ENCODE results near the gene TRIL. TPM values are rescaled to one million over a fixed set of nuclear protein-coding genes. Genes with fewer than 3 reads are reported as not detected.

TRIL gene
- total and polyA plus RNA-seq, 11 donors: 0.53 to 7.0 (median 3.2) TPM

DNA sequence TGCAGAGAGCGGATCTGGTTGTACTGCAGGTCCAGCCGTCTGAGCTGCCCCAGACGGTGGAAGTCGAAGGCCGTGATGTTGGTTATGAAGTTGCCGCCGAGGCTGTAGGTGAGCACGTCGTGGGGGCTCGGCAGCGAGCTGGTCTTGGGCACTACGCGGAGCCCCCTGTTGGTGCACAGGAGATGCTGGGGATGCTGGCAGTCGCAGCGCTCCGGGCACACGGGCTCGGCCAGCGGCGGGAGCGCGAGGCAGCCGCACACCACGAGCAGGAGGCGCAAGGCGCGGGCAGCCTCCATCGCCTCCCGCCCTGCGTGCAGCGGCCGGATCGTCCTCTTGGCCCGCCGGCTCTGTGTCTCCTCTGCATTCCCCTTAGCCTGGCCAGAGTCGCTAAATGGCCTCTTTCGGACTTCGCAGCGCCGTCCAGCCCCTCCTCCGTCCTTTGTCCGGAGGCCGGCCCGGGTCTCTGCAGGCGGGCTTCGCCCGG is 337 bp downstream of the TRIL start:
- H3K9me3 ChIP-seq: no peaks in the 10 kb centered on the region
- peaks cover 0 to 48% (median 0%) of the 10 kb centered on the region in 9 donors for H3K27me3 ChIP-seq
- no peak for TF ChIP-seq POLR2A (IDR thresholded peaks at IDR 0.05)
- TF ChIP-seq, protein P1, sequence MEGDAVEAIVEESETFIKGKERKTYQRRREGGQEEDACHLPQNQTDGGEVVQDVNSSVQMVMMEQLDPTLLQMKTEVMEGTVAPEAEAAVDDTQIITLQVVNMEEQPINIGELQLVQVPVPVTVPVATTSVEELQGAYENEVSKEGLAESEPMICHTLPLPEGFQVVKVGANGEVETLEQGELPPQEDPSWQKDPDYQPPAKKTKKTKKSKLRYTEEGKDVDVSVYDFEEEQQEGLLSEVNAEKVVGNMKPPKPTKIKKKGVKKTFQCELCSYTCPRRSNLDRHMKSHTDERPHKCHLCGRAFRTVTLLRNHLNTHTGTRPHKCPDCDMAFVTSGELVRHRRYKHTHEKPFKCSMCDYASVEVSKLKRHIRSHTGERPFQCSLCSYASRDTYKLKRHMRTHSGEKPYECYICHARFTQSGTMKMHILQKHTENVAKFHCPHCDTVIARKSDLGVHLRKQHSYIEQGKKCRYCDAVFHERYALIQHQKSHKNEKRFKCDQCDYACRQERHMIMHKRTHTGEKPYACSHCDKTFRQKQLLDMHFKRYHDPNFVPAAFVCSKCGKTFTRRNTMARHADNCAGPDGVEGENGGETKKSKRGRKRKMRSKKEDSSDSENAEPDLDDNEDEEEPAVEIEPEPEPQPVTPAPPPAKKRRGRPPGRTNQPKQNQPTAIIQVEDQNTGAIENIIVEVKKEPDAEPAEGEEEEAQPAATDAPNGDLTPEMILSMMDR (IDR thresholded peaks at IDR 0.05): no peak
- intact Hi-C loops (cut with DNase I): loop anchor here in 9 of 10 donors (1.0 to 10.0 kb wide), 8 partner anchors 31 to 147 kb away; no protein-coding TSS in a partner anchor
- peaks cover 5 to 54% (median 40%) of the 10 kb centered on the region in 12 donors for H3K4me1 ChIP-seq
- peak overlapping the region; percentile 26 to 79 (median 66) for H3K27ac ChIP-seq
- peak overlapping the region; percentile 42 to 73 (median 62) for H3K4me3 ChIP-seq
- peak in 1 of 5 donors; percentile 20 for DNase-seq
- no peaks in the 10 kb centered on the region for H3K36me3 ChIP-seq
- 1 to 3% (median 2%) methylated on average over 38 to 47 of the region's 47 CpGs for WGBS, 4 donors
- ATAC-seq: peak in 3 of 4 donors; percentile 6 to 14 (median 10)

- Histone ChIP-seq H3K27ac (peak overlapping the region; percentile 35 to 79 (median 66)), H3K4me1 (peaks cover 5 to 54% (median 40%) of the 10 kb centered on the region in 12 donors), H3K36me3 (no peaks in the 10 kb centered on the region), H3K27me3 (peaks cover 0 to 48% (median 0%) of the 10 kb centered on the region in 9 donors), H3K4me3 (peak overlapping the region; percentile 42 to 73 (median 62)), H3K9me3 (no peaks in the 10 kb centered on the region)
- ATAC-seq (peak in 3 of 4 donors; percentile 21 to 37 (median 28)), DNase-seq (peak; percentile 18 to 74 (median 37))
- WGBS, 4 donors: 2 to 5% (median 3%) methylated on average over 43 to 59 of the region's 59 CpGs
- TF ChIP-seq, protein P1 (IDR thresholded peaks at IDR 0.05): no peak
- no peak for TF ChIP-seq POLR2A (IDR thresholded peaks at IDR 0.05)
- intact Hi-C loops (cut with DNase I): loop anchor here in 9 of 10 donors (1.0 to 10.0 kb wide), 8 partner anchors 30 to 148 kb away; no protein-coding TSS in a partner anchor
Measured at GRCh38 chr7:28957064-28957750, 923 bp downstream of the TRIL start.

GRCh38 chr7:28956608-28957063 is 1.5 kb downstream of the TRIL start:
- H3K4me1 ChIP-seq: peaks cover 5 to 54% (median 40%) of the 10 kb centered on the region in 12 donors
- DNase-seq (peak; percentile 60 to 82 (median 74)), ATAC-seq (peak; percentile 25 to 73 (median 62))
- H3K4me3 ChIP-seq: peak overlapping the region; percentile 42 to 73 (median 62)
- no peaks in the 10 kb centered on the region for H3K36me3 ChIP-seq
- intact Hi-C loops (cut with DNase I): loop anchor here in 9 of 10 donors (1.0 to 10.0 kb wide), 10 partner anchors 29 to 148 kb away; no protein-coding TSS in a partner anchor
- no peak for TF ChIP-seq POLR2A (IDR thresholded peaks at IDR 0.05)
- TF ChIP-seq, protein P1 (IDR thresholded peaks at IDR 0.05): peak; percentile 38 to 67 (median 58)
- peaks cover 0 to 48% (median 0%) of the 10 kb centered on the region in 9 donors for H3K27me3 ChIP-seq
- peak overlapping the region; percentile 25 to 79 (median 66) for H3K27ac ChIP-seq
- 0 to 1% (median 1%) methylated on average over 36 to 39 of the region's 39 CpGs for WGBS, 4 donors
- no peaks in the 10 kb centered on the region for H3K9me3 ChIP-seq
